K562 (cell line): ENCODE measurements around the gene RUVBL2. TPM values are rescaled to one million over a fixed set of nuclear protein-coding genes. Genes with fewer than 3 reads are reported as not detected.

Experiments
- BRD4 ChIP-seq: fragments of 200-600 bp; sonication (generic); IDR thresholded peaks from 2 replicates; pipeline ENCODE4 v1.6.1; 2017; ENCODE audit warnings: inconsistent platforms
- FOXK1 ChIP-seq: sonication (generic); formaldehyde crosslinking; IDR thresholded peaks from 2 replicates; pipeline ENCODE4 v1.8.0; 2022; ENCODE audit warnings: missing genetic modification reagents, mild to moderate bottlenecking, borderline replicate concordance
- GABPB2 ChIP-seq: fragments of 250-450 bp; sonication (Bioruptor Pico); conservative IDR thresholded peaks from 2 replicates; pipeline ENCODE4 v1.5.1; 2021; ENCODE audit warnings: mild to moderate bottlenecking
- HMGN3 ChIP-seq: IDR thresholded peaks from 2 replicates; pipeline ENCODE4 v1.6.1; 2011; ENCODE audit warnings: borderline replicate concordance, low read depth, mild to moderate bottlenecking, mixed read lengths, low read length; ENCODE audit not compliant: insufficient read length; ENCODE audit errors: extremely low read depth
- HOXB6 ChIP-seq: fragments of 250-450 bp; sonication (Bioruptor Pico); IDR thresholded peaks from 2 replicates; pipeline ENCODE4 v1.5.1; 2022; ENCODE audit warnings: mild to moderate bottlenecking, borderline replicate concordance
- ILF3 ChIP-seq: fragments of 450-650 bp; IDR thresholded peaks from 2 replicates; pipeline ENCODE4 v1.6.1; 2018; ENCODE audit warnings: antibody characterized with exemption, mild to moderate bottlenecking, moderate library complexity, borderline replicate concordance
- NFRKB ChIP-seq: fragments of 450-650 bp; IDR thresholded peaks from 2 replicates; pipeline ENCODE4 v1.6.1; 2016; ENCODE audit warnings: low read depth
- PHB ChIP-seq: fragments of 250-450 bp; sonication (Bioruptor Pico); IDR thresholded peaks from 2 replicates; pipeline ENCODE4 v1.5.0; 2021
- RBM22 ChIP-seq: fragments of 200-400 bp; formaldehyde crosslinking; IDR thresholded peaks from 2 replicates; pipeline ENCODE4 v1.6.1; 2018; ENCODE audit warnings: low read length, low read depth; ENCODE audit not compliant: poor library complexity, severe bottlenecking
- SREBF2 ChIP-seq: sonication (generic); formaldehyde crosslinking; IDR thresholded peaks from 2 replicates; pipeline ENCODE4 v1.4.0; 2020; ENCODE audit warnings: mild to moderate bottlenecking, missing genetic modification reagents
- TAF7 ChIP-seq: fragments of 450-650 bp; IDR thresholded peaks from 2 replicates; pipeline ENCODE4 v1.6.1; 2016; ENCODE audit warnings: missing genetic modification characterization, missing compliant biosample characterization
- ZFP30 ChIP-seq: fragments of 250-450 bp; sonication (Bioruptor Pico); IDR thresholded peaks from 2 replicates; pipeline ENCODE4 v1.8.0; 2022; ENCODE audit warnings: moderate library complexity, mild to moderate bottlenecking, inconsistent platforms, borderline replicate concordance
- ZNF121 ChIP-seq: sonication (generic); formaldehyde crosslinking; conservative IDR thresholded peaks from 2 replicates; pipeline ENCODE4 v1.8.0; 2022; ENCODE audit warnings: missing genetic modification reagents
- ZNF174 ChIP-seq: fragments of 250-450 bp; sonication (Bioruptor Pico); IDR thresholded peaks from 2 replicates; pipeline ENCODE4 v1.4.0; 2020; ENCODE audit warnings: mild to moderate bottlenecking
- ZNF644 ChIP-seq: fragments of 200-800 bp; sonication (Bioruptor generic); IDR thresholded peaks from 2 replicates; pipeline ENCODE4 v1.6.1; 2016; ENCODE audit warnings: low read depth, missing genetic modification characterization, missing compliant biosample characterization
- polyA plus RNA-seq, 8 experiments: library from polyadenylated mRNA; depleted of rRNA in 4 of 8; stranded (reverse) in 5 of 8; unstranded in 3 of 8; fragments of >200 nt; fragmentation: Nextera tagmentation in 2 of 8; fragmentation: Illumina TruSeq in 1 of 8; extraction: Ambion mirVana in 2 of 8; extraction: Trizol in 1 of 8; gene quantifications; 2 replicates each; pipeline versions ENCODE4 v1.2.1 to v1.2.3, GENCODE V29; 2011 to 2014; ENCODE audit warnings: inconsistent platforms in 1 of 8, missing spikeins in 1 of 8
- total RNA-seq, 7 experiments: library from RNA; depleted of rRNA in 6 of 7; stranded (reverse); fragments of >200 nt in 6 of 7; fragmentation: Illumina TruSeq in 2 of 7; extraction: Trizol in 2 of 7; gene quantifications; 2 replicates each; pipeline versions ENCODE4 v1.2.1 to v1.2.3, GENCODE V29; 2011 to 2021; ENCODE audit warnings: low replicate concordance in 1 of 7
- TF ChIP-seq, protein P1 (sequence below): sonication (generic); formaldehyde crosslinking; IDR thresholded peaks from 2 replicates; pipeline ENCODE4 v1.8.1; 2023; ENCODE audit warnings: mild to moderate bottlenecking, missing genetic modification reagents, moderate library complexity
- TF ChIP-seq, protein P2 (sequence below): fragments of 250-450 bp; sonication (Bioruptor Pico); IDR thresholded peaks from 2 replicates; pipeline ENCODE4 v1.4.0; 2020; ENCODE audit warnings: mild to moderate bottlenecking, moderate library complexity, borderline replicate concordance
- TF ChIP-seq, protein P3 (sequence below), 3 experiments: fragments of 200-800 bp in 1 of 3; fragments of 250-450 bp in 1 of 3; fragments of 450-650 bp in 1 of 3; sonication (Bioruptor Pico) in 1 of 3; sonication (Bioruptor generic) in 1 of 3; formaldehyde crosslinking in 1 of 3; IDR thresholded peaks; 2 replicates each; pipeline versions ENCODE4 v1.6.1 to v1.8.0; 2016 to 2022; ENCODE audit warnings: mild to moderate bottlenecking in 2 of 3, missing genetic modification characterization in 2 of 3, missing compliant biosample characterization in 1 of 3, moderate library complexity in 1 of 3
- TF ChIP-seq, protein P4 (sequence below): sonication (generic); formaldehyde crosslinking; IDR thresholded peaks from 2 replicates; pipeline ENCODE4 v1.8.0; 2022; ENCODE audit warnings: missing genetic modification reagents, mild to moderate bottlenecking, moderate library complexity, borderline replicate concordance

The RUVBL2 gene
- total and polyA plus RNA-seq, 9 of the 15 experiments (the other 6 are each of a cell fraction or from before 2014, with no cell fraction given) = 71.4 to 453 (median 237) TPM

DNA sequence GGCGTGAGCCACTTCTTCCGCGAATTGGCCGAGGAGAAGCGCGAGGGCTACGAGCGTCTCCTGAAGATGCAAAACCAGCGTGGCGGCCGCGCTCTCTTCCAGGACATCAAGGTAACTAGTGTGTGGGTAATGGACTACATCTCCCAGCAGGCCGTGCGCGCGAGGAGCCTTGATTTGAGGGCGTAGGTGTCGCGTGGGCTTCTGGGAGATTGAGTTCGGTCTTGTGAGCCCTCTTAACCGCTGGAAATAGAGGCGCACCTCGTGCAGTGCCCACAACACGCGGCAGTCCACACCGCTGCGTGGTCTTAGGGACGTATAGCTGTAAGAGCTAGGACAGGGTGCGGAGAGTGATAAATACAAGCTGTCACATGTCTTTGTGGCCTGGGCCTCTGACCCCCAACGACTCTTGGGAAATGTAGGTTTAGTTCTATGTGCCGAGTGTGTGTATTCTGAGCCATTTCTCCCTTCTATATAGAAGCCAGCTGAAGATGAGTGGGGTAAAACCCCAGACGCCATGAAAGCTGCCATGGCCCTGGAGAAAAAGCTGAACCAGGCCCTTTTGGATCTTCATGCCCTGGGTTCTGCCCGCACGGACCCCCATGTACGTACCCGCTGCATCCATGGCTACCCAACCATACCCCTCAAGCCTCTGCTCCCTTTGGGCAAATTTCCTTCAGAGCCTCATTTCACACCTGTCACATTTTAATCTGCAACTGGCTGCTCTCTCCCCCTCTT is 27.7 kb upstream of the RUVBL2 start (continued):
- TF ChIP-seq, protein P1, sequence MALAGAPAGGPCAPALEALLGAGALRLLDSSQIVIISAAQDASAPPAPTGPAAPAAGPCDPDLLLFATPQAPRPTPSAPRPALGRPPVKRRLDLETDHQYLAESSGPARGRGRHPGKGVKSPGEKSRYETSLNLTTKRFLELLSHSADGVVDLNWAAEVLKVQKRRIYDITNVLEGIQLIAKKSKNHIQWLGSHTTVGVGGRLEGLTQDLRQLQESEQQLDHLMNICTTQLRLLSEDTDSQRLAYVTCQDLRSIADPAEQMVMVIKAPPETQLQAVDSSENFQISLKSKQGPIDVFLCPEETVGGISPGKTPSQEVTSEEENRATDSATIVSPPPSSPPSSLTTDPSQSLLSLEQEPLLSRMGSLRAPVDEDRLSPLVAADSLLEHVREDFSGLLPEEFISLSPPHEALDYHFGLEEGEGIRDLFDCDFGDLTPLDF (CRISPR knock-in tag) = no peak
- TF ChIP-seq HOXB6 (CRISPR knock-in tag) (no peak), TAF7 (tag) (no peak), ZNF644 (tag) (peak; percentile 90), FOXK1 (CRISPR knock-in tag) (peak; percentile 91; the same call in 1 of the 2 replicates), PHB (CRISPR knock-in tag) (peak; percentile 86; the same call in 1 of the 2 replicates), ZNF121 (CRISPR knock-in tag) (no peak), HMGN3 (no peak), NFRKB (no peak), ILF3 (peak; percentile 91; the same call in 1 of the 2 replicates), BRD4 (0 out of 2 replicates have a peak, but pooled peaks have one; percentile 69), SREBF2 (no peak), RBM22 (peak; percentile 73), ZNF174 (CRISPR knock-in tag) (no peak), ZFP30 (CRISPR knock-in tag) (no peak), GABPB2 (CRISPR knock-in tag) (peak; percentile 12; the same call in 1 of the 2 replicates)
- TF ChIP-seq, protein P2, sequence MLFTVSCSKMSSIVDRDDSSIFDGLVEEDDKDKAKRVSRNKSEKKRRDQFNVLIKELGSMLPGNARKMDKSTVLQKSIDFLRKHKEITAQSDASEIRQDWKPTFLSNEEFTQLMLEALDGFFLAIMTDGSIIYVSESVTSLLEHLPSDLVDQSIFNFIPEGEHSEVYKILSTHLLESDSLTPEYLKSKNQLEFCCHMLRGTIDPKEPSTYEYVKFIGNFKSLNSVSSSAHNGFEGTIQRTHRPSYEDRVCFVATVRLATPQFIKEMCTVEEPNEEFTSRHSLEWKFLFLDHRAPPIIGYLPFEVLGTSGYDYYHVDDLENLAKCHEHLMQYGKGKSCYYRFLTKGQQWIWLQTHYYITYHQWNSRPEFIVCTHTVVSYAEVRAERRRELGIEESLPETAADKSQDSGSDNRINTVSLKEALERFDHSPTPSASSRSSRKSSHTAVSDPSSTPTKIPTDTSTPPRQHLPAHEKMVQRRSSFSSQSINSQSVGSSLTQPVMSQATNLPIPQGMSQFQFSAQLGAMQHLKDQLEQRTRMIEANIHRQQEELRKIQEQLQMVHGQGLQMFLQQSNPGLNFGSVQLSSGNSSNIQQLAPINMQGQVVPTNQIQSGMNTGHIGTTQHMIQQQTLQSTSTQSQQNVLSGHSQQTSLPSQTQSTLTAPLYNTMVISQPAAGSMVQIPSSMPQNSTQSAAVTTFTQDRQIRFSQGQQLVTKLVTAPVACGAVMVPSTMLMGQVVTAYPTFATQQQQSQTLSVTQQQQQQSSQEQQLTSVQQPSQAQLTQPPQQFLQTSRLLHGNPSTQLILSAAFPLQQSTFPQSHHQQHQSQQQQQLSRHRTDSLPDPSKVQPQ (CRISPR knock-in tag) = no peak
- TF ChIP-seq, protein P3, sequence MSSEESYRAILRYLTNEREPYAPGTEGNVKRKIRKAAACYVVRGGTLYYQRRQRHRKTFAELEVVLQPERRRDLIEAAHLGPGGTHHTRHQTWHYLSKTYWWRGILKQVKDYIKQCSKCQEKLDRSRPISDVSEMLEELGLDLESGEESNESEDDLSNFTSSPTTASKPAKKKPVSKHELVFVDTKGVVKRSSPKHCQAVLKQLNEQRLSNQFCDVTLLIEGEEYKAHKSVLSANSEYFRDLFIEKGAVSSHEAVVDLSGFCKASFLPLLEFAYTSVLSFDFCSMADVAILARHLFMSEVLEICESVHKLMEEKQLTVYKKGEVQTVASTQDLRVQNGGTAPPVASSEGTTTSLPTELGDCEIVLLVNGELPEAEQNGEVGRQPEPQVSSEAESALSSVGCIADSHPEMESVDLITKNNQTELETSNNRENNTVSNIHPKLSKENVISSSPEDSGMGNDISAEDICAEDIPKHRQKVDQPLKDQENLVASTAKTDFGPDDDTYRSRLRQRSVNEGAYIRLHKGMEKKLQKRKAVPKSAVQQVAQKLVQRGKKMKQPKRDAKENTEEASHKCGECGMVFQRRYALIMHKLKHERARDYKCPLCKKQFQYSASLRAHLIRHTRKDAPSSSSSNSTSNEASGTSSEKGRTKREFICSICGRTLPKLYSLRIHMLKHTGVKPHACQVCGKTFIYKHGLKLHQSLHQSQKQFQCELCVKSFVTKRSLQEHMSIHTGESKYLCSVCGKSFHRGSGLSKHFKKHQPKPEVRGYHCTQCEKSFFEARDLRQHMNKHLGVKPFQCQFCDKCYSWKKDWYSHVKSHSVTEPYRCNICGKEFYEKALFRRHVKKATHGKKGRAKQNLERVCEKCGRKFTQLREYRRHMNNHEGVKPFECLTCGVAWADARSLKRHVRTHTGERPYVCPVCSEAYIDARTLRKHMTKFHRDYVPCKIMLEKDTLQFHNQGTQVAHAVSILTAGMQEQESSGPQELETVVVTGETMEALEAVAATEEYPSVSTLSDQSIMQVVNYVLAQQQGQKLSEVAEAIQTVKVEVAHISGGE (CRISPR knock-in tag; IDR thresholded peaks at IDR 0.05) = no peak
- TF ChIP-seq, protein P4, sequence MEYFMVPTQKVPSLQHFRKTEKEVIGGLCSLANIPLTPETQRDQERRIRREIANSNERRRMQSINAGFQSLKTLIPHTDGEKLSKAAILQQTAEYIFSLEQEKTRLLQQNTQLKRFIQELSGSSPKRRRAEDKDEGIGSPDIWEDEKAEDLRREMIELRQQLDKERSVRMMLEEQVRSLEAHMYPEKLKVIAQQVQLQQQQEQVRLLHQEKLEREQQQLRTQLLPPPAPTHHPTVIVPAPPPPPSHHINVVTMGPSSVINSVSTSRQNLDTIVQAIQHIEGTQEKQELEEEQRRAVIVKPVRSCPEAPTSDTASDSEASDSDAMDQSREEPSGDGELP (CRISPR knock-in tag) = no peak
